Thoracic aorta (tissue), 2 donors: ENCODE measurements around the gene MDM2. TPM values are rescaled to one million over a fixed set of nuclear protein-coding genes. Genes with fewer than 3 reads are reported as not detected.
"Not testable (repeated sequence)": the region's sequence is repeated elsewhere in the genome, so short reads cannot be mapped to it uniquely, and the experiment has no call there.

Source experiments
- ATAC-seq: fragments of 150-250 bp; one replicate; pipeline ENCODE4 v1.8.0; 2017; ENCODE audit warnings: low read depth; ENCODE audit not compliant: insufficient number of reproducible peaks, low FRiP score
- DNase-seq: peaks from one replicate; pipeline ENCODE4 v3.0.0-alpha.2; 2020; ENCODE audit warnings: low spot score
- H3K27ac ChIP-seq, 2 donors: fragments of 200-600 bp; sonication (generic); 1 replicate in 1 of 2; 2 replicates in 1 of 2; pipeline ENCODE4 v1.5.1; 2016; ENCODE audit warnings: mild to moderate bottlenecking in 2 of 2, moderate library complexity in 2 of 2
- H3K27me3 ChIP-seq: fragments of 200-600 bp; sonication (generic); replicated peaks from 2 replicates; pipeline ENCODE4 v1.6.0; 2016; ENCODE audit warnings: mild to moderate bottlenecking; ENCODE audit not compliant: insufficient read depth
- H3K36me3 ChIP-seq: fragments of 200-600 bp; sonication (generic); one replicate; pipeline ENCODE4 v1.5.1; 2016
- H3K4me1 ChIP-seq, 2 donors: fragments of 200-600 bp; sonication (generic); 1 replicate in 1 of 2; 2 replicates in 1 of 2; pipeline versions ENCODE4 v1.5.1 to v1.6.0; 2016; ENCODE audit warnings: low read depth in 2 of 2, mild to moderate bottlenecking in 1 of 2; ENCODE audit not compliant: control insufficient read depth in 1 of 2
- H3K4me3 ChIP-seq: fragments of 200-600 bp; sonication (generic); 2 replicates; pipeline ENCODE4 v1.5.1; 2016; ENCODE audit warnings: mild to moderate bottlenecking
- H3K9me3 ChIP-seq: fragments of 200-600 bp; sonication (generic); 2 replicates; pipeline ENCODE4 v1.5.1; 2016
- total RNA-seq, 2 donors: library from RNA; depleted of rRNA; stranded (reverse); fragments of >200 nt; gene quantifications; one replicate each; pipeline versions ENCODE4 v1.1.0 to v1.2.3, GENCODE V29; 2016
- TF ChIP-seq, protein P1 (sequence below): fragments of 200-600 bp; sonication (generic); IDR thresholded peaks from one replicate; pipeline ENCODE4 v1.5.1; 2019; ENCODE audit warnings: antibody characterized with exemption

The MDM2 gene
- total RNA-seq, 2 donors from 2014 or later = 62.0 to 101 TPM

DNA sequence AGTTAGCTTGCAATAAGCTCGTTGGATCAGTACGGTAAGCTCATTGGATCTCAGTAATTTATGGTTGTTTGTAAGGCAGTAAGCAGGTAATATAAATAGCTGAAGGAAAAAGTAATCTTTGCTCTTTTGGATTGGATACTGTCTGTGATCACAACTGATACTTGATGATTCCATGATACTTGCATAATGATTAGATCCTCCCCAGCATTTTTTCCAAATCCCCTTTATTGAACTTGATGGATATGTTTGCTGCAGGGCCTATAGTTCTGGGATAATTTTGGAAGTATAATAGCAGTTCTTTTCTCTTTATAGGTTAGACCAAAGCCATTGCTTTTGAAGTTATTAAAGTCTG is 5.2 kb downstream of the MDM2 start:
- TF ChIP-seq, protein P1, sequence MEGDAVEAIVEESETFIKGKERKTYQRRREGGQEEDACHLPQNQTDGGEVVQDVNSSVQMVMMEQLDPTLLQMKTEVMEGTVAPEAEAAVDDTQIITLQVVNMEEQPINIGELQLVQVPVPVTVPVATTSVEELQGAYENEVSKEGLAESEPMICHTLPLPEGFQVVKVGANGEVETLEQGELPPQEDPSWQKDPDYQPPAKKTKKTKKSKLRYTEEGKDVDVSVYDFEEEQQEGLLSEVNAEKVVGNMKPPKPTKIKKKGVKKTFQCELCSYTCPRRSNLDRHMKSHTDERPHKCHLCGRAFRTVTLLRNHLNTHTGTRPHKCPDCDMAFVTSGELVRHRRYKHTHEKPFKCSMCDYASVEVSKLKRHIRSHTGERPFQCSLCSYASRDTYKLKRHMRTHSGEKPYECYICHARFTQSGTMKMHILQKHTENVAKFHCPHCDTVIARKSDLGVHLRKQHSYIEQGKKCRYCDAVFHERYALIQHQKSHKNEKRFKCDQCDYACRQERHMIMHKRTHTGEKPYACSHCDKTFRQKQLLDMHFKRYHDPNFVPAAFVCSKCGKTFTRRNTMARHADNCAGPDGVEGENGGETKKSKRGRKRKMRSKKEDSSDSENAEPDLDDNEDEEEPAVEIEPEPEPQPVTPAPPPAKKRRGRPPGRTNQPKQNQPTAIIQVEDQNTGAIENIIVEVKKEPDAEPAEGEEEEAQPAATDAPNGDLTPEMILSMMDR = no peak
- H3K4me1 ChIP-seq = peaks cover 46 to 49% of the 10 kb centered on the region in 2 donors

DNA sequence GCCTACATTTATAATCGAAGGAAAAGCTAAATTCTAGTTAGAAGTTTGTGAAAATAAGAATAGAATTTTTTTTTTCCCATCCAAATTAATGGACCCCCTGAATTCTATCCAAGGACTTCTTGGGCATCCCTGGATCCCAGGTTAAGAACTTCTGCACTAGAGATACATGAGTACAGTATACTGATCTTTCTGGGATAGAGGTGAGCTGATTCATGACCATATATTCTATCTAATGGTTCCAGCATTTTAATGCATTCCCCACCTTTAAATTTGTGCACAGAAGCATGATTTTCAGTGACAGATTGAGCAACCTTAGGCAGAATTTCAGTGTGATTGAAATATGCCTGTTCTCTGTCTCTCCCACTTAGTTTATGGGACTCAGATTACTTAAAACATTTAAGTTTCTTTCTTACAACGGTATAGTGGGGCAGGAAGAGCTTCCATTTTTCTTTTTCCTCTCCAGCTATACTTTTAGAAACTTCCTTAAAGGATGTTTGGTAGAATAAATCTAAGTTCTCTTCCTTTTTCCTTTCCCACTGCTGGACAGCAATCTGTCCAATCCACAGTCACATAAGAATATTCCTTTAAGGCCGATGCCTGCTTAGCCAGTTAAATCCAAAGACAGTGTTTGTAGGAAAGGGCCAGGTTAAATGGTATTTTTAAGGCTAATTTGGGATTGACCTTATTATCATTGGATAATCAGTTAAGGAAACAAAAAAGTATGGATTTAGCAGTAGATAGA is 6.7 kb downstream of the MDM2 start:
- Histone ChIP-seq H3K27me3 (no peaks in the 10 kb centered on the region), H3K36me3 (peaks cover 39% of the 10 kb centered on the region), H3K4me1 (peaks cover 46% of the 10 kb centered on the region in 2 donors), H3K4me3 (no peak overlapping the region), H3K27ac (no peak overlapping the region), H3K9me3 (no peaks in the 10 kb centered on the region)
- TF ChIP-seq, protein P1 = no peak
- ATAC-seq (no peak), DNase-seq (no peak)

More for the DNA sequence above, 5.2 kb downstream of the MDM2 start:
- no peaks in the 10 kb centered on the region for H3K27me3 ChIP-seq
- H3K36me3 ChIP-seq = peaks cover 30% of the 10 kb centered on the region
- ATAC-seq (no peak), DNase-seq (no peak)
- H3K4me3 ChIP-seq = no peak overlapping the region
- H3K9me3 ChIP-seq = no peaks in the 10 kb centered on the region
- H3K27ac ChIP-seq = no peak overlapping the region

DNA sequence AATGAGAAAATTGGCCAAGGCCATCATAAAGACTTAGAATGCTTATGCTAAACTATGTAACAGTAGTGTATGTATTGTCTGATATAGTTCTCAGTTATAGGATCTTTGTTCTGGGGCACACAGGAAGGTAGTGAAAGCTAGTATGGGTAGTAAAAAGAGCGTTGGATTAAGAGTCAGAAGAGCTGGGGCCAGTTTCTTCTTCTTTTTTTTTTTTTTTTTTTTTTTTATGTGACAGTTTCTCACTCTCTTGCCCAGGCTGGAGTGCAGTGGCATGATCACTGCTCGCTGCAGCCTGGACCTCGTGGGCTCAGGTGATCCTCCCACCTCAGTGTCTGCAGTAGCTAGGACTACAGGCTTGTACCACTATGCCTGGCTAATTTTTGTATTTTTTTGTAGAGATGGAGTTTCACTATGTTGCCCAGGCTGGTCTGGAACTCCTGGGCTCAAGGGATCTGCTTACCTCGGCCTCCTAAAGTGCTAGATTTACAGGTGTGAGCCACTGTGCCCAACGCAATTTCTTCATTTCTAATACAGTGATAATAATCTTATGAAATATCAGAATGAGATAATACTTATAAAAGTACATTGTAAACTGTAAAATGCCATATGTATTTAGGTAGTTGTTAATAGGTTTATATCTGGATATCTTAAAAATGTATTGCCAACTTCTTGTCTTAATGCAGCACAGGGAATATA is 7.4 kb downstream of the MDM2 start:
- Histone ChIP-seq H3K4me3 (no peak overlapping the region), H3K4me1 (peaks cover 42 to 45% of the 10 kb centered on the region in 2 donors)
- no peak for ATAC-seq

DNA sequence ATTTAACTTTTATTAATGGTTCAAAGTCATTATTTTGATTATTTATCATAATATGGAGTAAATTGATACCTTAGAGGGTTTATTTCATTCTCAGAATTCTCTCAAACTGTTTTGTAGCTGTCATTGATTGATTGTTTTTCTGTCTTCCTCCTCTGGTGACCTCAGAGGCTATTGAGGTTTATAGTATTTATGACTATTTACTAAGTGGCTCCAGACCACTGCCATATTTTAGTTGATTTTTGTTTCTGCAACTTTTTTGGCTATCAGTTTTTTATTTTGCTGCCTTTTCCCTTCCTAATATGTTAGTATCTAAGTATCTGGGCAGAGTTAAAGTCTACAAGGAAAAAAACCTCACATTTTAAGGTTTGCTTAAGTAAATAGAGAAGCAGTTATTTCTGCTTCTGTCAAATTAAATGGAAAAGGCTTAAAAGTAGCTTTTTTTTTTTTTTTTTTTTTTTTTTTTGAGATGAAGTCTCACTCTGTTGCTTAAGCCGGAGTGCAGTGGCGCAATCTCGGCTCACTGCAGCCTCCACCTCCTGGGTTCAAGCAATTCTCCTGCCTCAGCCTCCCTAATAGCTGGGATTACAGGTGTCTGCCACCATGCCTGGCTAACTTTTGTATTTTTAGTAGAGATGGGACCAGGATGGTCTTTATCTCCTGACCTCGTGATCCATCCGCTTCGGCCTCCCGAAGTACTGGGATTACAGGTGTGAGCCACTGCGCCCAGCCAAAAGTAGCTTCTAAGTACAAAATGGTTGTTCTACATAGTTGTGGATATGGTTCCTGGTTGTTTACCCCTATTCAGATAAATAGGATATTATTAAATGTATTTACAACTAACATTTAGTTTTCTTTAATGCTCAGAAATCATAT is 8.2 kb downstream of the MDM2 start:
- no peaks in the 10 kb centered on the region for H3K27me3 ChIP-seq
- H3K9me3 ChIP-seq = no peaks in the 10 kb centered on the region
- H3K4me1 ChIP-seq = peaks cover 37% of the 10 kb centered on the region in 2 donors
- no peak overlapping the region for H3K4me3 ChIP-seq
- H3K27ac ChIP-seq = no peak overlapping the region
- TF ChIP-seq, protein P1 = no peak
- DNase-seq = no peak
- ATAC-seq = no peak
- peaks cover 37% of the 10 kb centered on the region for H3K36me3 ChIP-seq

More for the DNA sequence above, 7.4 kb downstream of the MDM2 start:
- H3K36me3 ChIP-seq = peaks cover 40% of the 10 kb centered on the region
- no peak overlapping the region for H3K27ac ChIP-seq
- no peak for DNase-seq
- no peaks in the 10 kb centered on the region for H3K9me3 ChIP-seq
- H3K27me3 ChIP-seq = no peaks in the 10 kb centered on the region
- TF ChIP-seq, protein P1 = no peak

DNA sequence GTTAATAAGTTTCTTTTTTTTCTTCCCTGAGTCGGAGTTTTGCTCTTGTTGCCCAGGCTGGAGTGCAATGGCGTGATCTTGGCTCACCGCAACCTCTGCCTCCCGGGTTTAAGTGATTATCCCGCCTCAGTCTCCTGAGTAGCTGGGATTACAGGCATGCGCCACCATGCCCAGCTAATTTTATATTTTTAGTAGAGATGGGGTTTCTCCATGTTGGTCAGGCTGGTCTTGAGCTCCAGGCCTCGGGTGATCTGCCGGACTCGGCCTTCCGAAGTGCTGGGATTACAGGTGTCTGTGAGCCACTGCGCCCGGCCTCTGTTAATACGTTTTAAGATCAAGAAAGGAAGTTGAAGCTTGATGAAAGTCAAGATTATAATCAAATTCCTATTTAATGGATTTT is 11.5 kb downstream of the MDM2 start:
- Histone ChIP-seq H3K4me1 (peaks cover 16 to 17% of the 10 kb centered on the region in 2 donors), H3K36me3 (peaks cover 32% of the 10 kb centered on the region)
- H3K4me3 ChIP-seq, ATAC-seq, H3K9me3 ChIP-seq, DNase-seq, H3K27me3 ChIP-seq, H3K27ac ChIP-seq: not testable (repeated sequence)
